HepG2 (cell line): ENCODE results near the gene WNT5B.

Source experiments
- ATRX ChIP-seq: sonication (generic); formaldehyde crosslinking; IDR thresholded peaks from 2 replicates; pipeline ENCODE4 v1.4.0; 2020; ENCODE audit warnings: missing genetic modification reagents, borderline replicate concordance
- CREB1 ChIP-seq, 2 experiments: fragments of 450-650 bp in 1 of 2; IDR thresholded peaks; 2 replicates each; pipeline ENCODE4 v1.6.1; 2016 to 2017; ENCODE audit warnings: control low read depth in 1 of 2, mild to moderate bottlenecking in 1 of 2, missing compliant biosample characterization in 1 of 2, missing genetic modification characterization in 1 of 2
- CTCF ChIP-seq: sonication (generic); formaldehyde crosslinking; IDR thresholded peaks from 2 replicates; pipeline ENCODE4 v1.5.0; 2020; ENCODE audit warnings: mild to moderate bottlenecking, missing genetic modification reagents, moderate library complexity
- DPF2 ChIP-seq: sonication (generic); formaldehyde crosslinking; IDR thresholded peaks from 2 replicates; pipeline ENCODE4 v1.4.0; 2020; ENCODE audit warnings: mild to moderate bottlenecking, low read depth, missing genetic modification reagents, borderline replicate concordance
- GABPB1 ChIP-seq: IDR thresholded peaks from 2 replicates; pipeline ENCODE4 v1.6.1; 2016; ENCODE audit warnings: mild to moderate bottlenecking, missing genetic modification reagents, moderate library complexity, missing compliant biosample characterization
- GTF2F1 ChIP-seq: fragments of 150-350 bp; IDR thresholded peaks from 2 replicates; pipeline ENCODE4 v1.6.1; 2014; ENCODE audit warnings: low read length
- KDM5A ChIP-seq: fragments of 200-600 bp; sonication (generic); IDR thresholded peaks from 2 replicates; pipeline ENCODE4 v1.7.0; 2018; ENCODE audit warnings: antibody characterized with exemption, mild to moderate bottlenecking, low read length, borderline replicate concordance
- NR2F2 ChIP-seq: IDR thresholded peaks from 2 replicates; pipeline ENCODE4 v1.6.1; 2012; ENCODE audit warnings: low read depth, inconsistent platforms, borderline replicate concordance
- RFX1 ChIP-seq: fragments of 450-650 bp; IDR thresholded peaks from 2 replicates; pipeline ENCODE4 v1.6.1; 2017
- SIN3A ChIP-seq: IDR thresholded peaks from 2 replicates; pipeline ENCODE4 v1.6.1; 2011; ENCODE audit warnings: low read depth, mild to moderate bottlenecking, control low read depth, low read length, borderline replicate concordance
- SMAD1 ChIP-seq: sonication (generic); formaldehyde crosslinking; IDR thresholded peaks from 2 replicates; pipeline ENCODE4 v1.4.0; 2020; ENCODE audit warnings: missing genetic modification reagents, low read depth, mild to moderate bottlenecking, borderline replicate concordance

- TF ChIP-seq CREB1 (IDR thresholded peaks at IDR 0.05) (no peak), CREB1 (CRISPR knock-in tag; IDR thresholded peaks at IDR 0.05) (no peak), SMAD1 (CRISPR knock-in tag) (no peak), ATRX (CRISPR knock-in tag) (no peak), SIN3A (no peak), NR2F2 (no peak), RFX1 (no peak), KDM5A (no peak), CTCF (CRISPR knock-in tag) (no peak), GABPB1 (CRISPR knock-in tag) (no peak), DPF2 (no peak), GTF2F1 (no peak)
These were observed 67.0 kb downstream of the WNT5B start for GRCh38 chr12:1695886-1696670.
